HG03558 (cell line): ENCODE results near the gene PLEKHM2.

Experiments
- ATAC-seq: cut with Tn5 transposase; IDR thresholded peaks from one replicate; pipeline ENCODE4 v1.9.1; 2021; ENCODE audit warnings: moderate number of reproducible peaks; ENCODE audit not compliant: unreplicated experiment; ENCODE audit errors: extremely low read depth

PLEKHM2 gene

DNA sequence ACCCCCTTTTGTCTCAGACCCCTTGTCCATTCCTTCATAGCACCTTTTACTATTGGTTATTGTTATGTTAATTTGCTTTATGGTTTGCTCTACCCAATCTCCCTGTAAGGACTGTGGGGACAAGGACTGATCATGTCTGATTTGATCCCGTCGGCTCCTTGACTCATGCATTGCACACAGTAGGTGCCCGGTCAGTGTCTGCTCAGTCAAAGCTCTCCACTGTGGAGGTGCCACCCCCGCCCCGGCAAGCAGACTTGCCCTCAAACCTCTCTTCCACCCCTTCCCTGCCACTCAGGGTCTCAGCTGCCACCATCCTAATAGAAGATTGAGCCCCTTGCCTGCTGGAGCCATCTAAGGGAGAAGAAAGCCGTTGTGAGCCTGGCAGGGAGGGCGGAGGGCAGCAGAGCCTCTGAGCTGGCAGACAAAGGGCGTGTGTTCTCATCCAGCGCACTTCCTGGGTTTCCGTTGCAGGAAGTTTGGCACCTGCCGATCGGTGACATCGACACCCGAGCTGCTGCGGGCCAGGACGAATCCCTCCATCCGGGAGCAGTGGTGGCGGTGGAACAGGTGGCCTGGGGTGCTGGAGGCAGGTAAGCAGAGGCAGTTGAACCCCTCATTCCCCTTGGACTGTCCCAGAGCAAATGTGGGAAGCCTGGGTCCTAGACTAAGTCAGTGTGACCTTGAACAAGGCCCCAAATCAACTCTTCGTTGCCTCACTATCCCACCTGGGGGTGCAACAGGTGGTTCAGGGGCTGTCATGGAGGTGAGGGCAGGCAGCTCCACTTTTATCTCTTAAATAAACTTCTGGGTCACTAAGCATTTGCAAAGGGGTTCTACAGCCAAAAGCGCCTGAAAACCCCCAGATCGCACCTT is 72.3 kb downstream of the PLEKHM2 start:
- ATAC-seq: no peak

- ATAC-seq: no peak
Observed at GRCh38 chr1:15757016-15757543, 73.0 kb downstream of the PLEKHM2 start.

DNA sequence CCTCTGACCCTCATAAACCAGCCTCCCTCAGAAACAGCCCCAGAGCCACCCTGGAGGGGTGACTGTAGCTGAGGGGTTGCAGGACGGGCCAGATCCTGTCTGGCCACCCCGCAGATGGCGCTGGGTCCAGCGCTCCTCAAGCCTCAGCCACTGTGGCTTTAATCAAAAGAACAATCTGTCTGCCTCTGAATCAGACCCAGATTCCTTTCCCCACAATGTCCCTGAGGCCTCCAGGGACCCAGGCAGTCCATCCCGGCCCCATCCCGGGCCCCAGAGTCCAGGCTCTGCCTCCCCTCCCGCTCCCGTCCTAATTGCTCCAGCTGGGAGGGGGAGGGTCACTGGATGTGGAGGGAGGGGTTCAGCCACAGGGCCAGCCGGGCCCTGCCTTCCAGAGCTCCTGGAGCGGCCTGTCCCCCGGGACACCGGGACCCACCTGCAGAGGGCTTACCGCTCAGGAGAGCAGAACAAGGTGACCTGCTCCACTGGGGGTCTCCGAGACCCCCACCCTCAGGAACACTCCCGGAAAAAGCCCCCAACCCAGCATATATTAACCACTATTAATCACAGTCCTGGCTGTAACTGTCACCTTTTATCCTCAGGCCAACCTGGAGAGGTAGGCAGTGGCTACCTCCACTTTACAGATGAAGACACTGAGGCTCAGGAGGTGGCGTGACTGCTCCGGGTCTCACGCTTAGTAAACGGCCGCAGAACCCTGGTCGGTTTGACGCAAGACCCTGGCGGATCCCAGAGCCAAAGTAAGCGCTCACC is 73.6 kb downstream of the PLEKHM2 start:
- ATAC-seq: no peak

DNA sequence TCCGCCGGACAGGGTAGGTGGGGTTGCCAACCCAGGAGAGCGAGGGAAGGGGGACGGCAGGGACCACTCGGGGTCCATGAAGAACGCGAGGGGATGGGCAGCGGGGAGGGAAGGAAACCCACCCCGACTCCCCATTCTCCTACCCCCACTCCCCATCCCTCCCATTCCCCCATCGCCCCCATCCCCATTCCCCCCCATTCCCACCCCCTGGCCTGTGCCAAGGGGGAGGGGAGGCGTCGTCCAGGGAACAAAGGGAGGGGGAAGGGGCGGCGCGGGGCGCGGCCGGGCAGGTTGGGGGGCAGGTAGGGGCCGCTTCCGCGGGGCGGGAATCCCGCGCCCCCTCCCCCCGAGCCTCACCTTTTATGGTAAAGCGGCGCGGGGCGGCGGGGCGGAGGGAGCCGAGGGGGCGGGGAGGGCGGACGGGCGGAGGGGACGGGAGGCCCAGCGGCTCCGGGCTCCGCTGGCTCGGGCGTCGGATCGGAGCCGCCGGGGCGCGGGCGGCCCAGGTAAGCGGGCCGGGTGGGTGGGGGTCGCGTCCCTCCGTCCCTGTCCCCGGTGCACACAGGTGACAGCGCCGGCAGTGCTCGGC is 74.3 kb downstream of the PLEKHM2 start, which contains the start of gene FBLIM1:
Gene FBLIM1, plus strand, starts transcription at position 453 of the 589 bp plus-strand sequence. CDS start 6,189 bp downstream, outside the sequence.
- no peak for ATAC-seq

GRCh38 chr1:15758953-15759661 is 75.0 kb downstream of the PLEKHM2 start:
- ATAC-seq: no peak

DNA sequence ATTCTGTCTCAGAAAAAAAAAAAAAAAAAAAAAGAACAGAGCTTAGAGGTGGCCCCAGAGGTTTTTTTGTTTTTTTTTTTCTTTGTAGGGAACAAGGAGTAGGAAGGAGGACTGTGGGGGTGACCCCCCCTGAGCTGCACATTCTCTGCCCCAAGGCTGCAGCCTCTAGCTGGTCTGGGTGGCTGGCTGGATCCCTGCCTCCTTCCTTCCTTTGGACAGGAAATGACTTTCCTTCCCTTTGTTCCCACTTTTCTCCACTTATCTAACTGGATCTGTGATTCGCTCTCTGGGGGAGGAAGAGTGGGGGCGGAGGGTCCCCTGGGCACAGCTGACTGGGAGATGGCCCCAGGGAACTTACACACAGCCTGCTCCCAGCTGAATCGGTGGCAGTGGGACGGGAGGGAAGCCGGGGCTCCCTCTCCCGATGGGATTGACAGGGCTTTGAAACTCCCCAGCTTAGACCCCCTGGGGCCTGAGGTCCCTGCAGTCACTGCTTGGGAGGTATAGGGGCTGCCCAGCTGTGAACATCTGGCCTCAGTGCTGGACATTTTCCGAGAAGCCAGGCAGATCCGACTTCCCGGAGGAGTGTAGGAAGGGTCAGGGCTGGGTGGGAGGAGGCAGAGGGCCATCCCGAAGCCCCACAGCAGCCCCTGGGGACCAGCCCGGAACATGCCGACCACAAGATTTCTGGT is 76.5 kb downstream of the PLEKHM2 start:
- ATAC-seq: no peak

DNA sequence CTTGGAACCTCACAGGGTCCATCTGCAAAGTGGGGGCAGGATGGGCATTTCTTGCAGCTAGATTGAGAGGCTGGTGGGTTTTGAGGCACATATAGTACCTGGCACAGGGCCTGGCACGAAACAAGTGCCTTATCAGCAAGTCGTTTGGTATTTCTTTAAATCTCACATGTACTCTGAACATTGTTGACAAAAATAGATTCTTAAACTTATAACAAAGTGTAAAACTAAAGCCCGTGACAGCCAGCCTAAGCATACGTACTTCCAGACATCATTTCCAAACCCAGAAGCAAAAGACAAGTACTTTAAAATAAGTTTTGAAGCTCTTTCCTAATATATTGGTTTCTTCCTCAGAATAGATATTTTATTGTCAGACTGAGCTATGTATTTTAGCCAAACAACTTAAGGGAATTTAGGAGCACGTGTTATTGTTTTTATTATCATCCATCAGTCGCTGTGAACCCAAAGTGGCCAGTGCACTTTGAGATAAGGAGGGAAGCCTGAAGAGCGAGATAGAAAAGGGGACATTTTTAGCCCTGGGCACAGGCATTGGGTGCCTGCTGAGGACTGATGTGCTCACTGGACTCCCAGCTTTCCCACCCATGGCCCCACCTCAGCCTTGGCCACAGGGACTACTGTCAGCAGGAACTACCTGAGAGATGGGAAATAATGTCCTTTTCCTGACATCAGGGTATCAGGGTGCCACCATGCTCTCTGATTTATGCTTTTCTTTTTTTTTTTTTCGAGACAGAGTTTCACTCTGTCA is 77.4 kb downstream of the PLEKHM2 start:
- no peak for ATAC-seq

- no peak for ATAC-seq
Observed at GRCh38 chr1:15762546-15762945, 78.4 kb downstream of the PLEKHM2 start.

GRCh38 chr1:15764269-15764764 is 80.2 kb downstream of the PLEKHM2 start:
- ATAC-seq: no peak

- ATAC-seq: no peak
Observed at GRCh38 chr1:15764890-15765289, 80.8 kb downstream of the PLEKHM2 start.

- no peak for ATAC-seq
Observed at GRCh38 chr1:15765495-15766194, 81.5 kb downstream of the PLEKHM2 start.

DNA sequence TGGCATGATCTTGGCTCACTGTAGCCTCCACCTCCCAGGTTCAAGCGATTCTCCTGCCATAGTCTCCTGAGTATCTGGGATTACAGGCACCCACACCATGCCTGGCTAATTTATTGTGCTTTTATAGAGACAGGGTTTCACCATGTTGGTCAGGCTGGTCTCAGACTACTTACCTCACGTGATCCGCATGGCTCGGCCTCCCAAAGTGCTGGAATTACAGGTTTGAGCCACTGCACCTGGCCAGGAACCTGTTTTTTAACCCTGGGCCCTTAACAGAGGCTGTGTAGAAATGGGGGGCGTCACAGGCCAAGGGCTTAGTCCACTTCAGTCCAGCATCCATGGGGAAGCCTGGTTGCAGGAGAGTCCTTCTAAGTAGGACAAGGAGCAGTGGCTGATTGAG is 83.8 kb downstream of the PLEKHM2 start:
- ATAC-seq: no peak

GRCh38 chr1:15768388-15768787 is 84.3 kb downstream of the PLEKHM2 start:
- no peak for ATAC-seq

DNA sequence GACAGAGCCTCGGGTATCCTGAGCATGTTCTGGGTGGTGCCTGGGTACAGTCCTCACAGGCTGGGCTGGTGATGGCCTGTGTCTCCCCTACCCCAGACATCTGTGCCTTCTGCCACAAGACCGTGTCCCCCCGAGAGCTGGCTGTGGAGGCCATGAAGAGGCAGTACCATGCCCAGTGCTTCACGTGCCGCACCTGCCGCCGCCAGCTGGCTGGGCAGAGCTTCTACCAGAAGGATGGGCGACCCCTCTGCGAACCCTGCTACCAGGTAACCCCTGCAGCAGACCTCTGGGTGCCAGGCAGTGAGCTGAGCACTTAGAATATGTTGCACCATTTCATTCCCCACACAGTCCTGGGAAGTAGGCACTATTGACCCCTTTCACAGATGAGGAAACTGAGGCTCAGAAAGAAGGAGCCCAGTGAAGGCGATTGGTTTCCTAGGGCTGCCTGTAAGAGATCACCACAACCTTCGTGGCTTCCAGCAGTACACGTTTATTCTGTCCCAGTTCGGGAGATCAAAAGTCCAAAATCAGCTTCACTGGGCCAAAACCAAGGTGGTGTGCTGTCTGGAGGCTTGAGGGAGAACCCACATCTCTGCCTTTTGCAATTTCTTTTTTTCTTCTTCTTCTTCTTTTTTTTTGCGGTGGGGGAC is 86.3 kb downstream of the PLEKHM2 start:
- ATAC-seq: no peak

DNA sequence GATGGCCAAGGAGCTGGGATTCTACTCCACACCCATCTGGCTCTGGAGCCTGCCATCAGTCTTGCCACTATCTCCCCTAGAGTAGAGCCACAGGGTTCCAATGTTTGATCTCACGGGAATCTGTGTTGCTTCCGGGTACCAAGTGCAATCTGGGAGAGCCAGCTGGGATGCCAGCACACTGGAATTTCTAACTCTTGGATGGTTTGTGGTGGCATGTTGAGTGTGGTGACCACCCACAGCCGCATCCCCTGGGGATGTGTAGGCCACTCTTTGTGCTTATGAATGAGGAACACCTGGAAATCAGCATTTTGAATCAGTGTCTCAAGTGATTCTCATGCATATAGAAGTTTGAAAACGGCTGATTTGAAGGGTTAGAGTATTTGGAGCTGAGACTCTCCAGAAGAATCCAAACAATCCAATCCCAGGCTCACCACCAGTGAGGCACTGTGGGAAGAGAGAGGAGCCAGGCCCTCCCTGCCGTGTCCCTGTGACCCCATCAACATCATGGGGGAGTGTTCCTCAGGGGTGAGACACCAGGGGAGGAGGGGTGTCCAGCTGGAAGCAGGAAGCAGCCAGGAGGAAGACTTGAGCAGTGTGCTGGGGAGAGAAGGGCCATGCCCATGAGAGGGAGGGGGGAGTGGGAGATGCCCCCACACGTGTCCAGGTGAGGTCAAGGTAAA is 87.9 kb downstream of the PLEKHM2 start:
- no peak for ATAC-seq

DNA sequence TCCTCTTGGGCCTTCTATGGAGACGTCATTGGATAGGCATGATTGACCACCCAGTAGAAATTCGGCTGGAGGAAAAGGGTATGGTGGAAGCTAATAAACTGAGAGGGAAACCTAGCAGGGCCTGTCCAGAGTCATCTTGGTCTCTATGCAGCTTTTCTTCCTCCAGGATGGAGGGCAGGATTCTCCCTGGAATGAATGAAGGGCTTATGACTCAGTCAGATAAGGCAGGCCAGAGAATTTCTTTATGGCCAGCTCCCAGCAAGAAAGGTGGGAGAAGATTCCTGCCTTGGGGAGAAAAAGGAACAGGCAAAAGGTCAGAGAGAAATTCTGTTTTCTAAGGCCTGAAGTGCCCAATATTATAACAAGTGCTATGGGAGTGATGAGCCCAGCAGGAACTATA is 91.6 kb downstream of the PLEKHM2 start:
- ATAC-seq: no peak
